ENCODE measurements around the gene NAA20. TPM values are rescaled to one million over a fixed set of nuclear protein-coding genes. Genes with fewer than 3 reads are reported as not detected.

Gene NAA20
- polyA plus RNA-seq, 1 donor (not counting 4 experiments of a cell fraction or from before 2014, with no cell fraction given) = 204 TPM

DNA sequence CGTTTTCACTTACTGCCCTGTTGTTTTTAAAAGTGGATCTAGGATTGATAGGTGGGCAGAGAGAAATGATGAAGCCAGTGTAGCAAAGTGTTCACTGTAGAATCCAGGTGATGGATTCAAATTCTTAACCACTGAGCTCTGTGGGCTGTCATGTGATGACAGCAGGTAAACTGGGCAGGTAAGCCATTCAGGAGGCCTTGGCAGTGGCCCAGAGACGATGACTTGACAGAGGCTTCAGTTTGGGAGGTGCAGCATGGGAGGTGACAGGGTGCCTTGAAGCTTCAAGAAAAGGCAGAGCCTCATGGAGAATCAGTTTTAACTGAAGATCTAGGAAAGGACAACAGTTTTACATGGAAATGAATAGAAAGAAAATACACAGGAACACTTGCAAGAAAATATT lies 2.0 kb downstream of the NAA20 start:
- Histone ChIP-seq H3K9me1 (ENCODE audit: control insufficient read depth, extremely low read depth, insufficient read depth, low read length) (peaks cover 2% of the 10 kb centered on the region), H3K4me2 (ENCODE audit: control insufficient read depth, extremely low read depth, insufficient read depth, low read depth, low read length) (peak overlapping the region; percentile 92), H3K4me3 (ENCODE audit: control insufficient read depth in 2 of 3, extremely low read depth in 1 of 3, insufficient read depth in 2 of 3, low read depth in 1 of 3, low read length in 3 of 3) (peak overlapping the region in 2 of 3 experiments; percentile 92 to 96), H4K20me1 (ENCODE audit: control insufficient read depth, extremely low read depth, insufficient read depth, low read length) (no peaks in the 10 kb centered on the region), H3K4me1 (ENCODE audit: control insufficient read depth, extremely low read depth, insufficient read depth, low read length) (peaks cover 19% of the 10 kb centered on the region), H3K9ac (ENCODE audit: control insufficient read depth, extremely low read depth, insufficient read depth, low read length) (peak overlapping the region; percentile 95), H3K79me2 (ENCODE audit: control insufficient read depth, insufficient read depth, low read length) (peaks cover 70% of the 10 kb centered on the region), H3K27me3 (ENCODE audit: control insufficient read depth, extremely low read depth, insufficient read depth, low read length) (no peaks in the 10 kb centered on the region), H2AFZ (ENCODE audit: control insufficient read depth, low read length) (no peak overlapping the region), H3K9me3 (ENCODE audit: control insufficient read depth, low read depth, low read length) (no peaks in the 10 kb centered on the region), H3K27ac (ENCODE audit: control insufficient read depth, insufficient read depth, low read length) (peak overlapping the region; percentile 85), H3K36me3 (ENCODE audit: control insufficient read depth in 2 of 2, extremely low read depth in 1 of 2, insufficient read depth in 2 of 2, low read length in 2 of 2) (peaks cover 8 to 32% of the 10 kb centered on the region in 2 experiments)
- FAIRE-seq (peak; percentile 81), DNase-seq (ENCODE audit: low read depth, low spot score) (peak; percentile 54)
- dilution Hi-C loops (cut with MboI; ENCODE audit: extremely low pct_ligation_motif_present, low sequenced_read_pairs) = no loop called here
- TF ChIP-seq, protein P1, sequence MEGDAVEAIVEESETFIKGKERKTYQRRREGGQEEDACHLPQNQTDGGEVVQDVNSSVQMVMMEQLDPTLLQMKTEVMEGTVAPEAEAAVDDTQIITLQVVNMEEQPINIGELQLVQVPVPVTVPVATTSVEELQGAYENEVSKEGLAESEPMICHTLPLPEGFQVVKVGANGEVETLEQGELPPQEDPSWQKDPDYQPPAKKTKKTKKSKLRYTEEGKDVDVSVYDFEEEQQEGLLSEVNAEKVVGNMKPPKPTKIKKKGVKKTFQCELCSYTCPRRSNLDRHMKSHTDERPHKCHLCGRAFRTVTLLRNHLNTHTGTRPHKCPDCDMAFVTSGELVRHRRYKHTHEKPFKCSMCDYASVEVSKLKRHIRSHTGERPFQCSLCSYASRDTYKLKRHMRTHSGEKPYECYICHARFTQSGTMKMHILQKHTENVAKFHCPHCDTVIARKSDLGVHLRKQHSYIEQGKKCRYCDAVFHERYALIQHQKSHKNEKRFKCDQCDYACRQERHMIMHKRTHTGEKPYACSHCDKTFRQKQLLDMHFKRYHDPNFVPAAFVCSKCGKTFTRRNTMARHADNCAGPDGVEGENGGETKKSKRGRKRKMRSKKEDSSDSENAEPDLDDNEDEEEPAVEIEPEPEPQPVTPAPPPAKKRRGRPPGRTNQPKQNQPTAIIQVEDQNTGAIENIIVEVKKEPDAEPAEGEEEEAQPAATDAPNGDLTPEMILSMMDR (optimal IDR thresholded peaks at IDR 0.05 in 1 of 3, IDR thresholded peaks at IDR 0.05 in 1 of 3, conservative IDR thresholded peaks at IDR 0.05 in 1 of 3; ENCODE audit: extremely low read depth in 1 of 3, insufficient read depth in 2 of 3, low read length in 3 of 3) = no peak
- no peak for TF ChIP-seq EZH2 (IDR thresholded peaks at IDR 0.05; ENCODE audit: low read length)

DNA sequence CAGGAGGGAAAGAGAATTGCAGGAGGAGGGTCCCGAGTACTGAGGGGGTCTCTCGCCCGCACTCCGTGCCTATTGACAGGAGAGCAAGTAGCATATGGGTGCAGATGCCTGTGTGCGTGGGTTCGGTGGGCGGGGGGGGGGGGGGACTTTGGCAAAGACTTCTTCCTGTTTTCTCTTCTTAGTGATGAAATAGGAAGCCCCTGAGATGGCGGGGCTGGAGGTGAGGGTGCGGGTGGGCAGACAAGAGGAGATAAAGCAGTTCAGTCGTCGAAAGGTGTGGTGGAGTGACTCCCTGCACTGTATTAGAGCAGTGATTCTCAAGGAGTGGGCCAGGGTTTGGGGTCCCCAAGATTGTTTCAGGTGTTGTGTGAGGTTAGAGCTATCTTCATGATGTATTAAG lies 3.7 kb downstream of the NAA20 start:
- Histone ChIP-seq H3K27ac (ENCODE audit: control insufficient read depth, insufficient read depth, low read length) (no peak overlapping the region), H4K20me1 (ENCODE audit: control insufficient read depth, extremely low read depth, insufficient read depth, low read length) (no peaks in the 10 kb centered on the region)
- no peak for FAIRE-seq

More for the DNA sequence above, 3.7 kb downstream of the NAA20 start:
- H3K4me3 ChIP-seq (ENCODE audit: control insufficient read depth in 2 of 3, extremely low read depth in 1 of 3, insufficient read depth in 2 of 3, low read depth in 1 of 3, low read length in 3 of 3) = no peak overlapping the region
- peaks cover 8 to 32% of the 10 kb centered on the region in 2 experiments for H3K36me3 ChIP-seq (ENCODE audit: control insufficient read depth in 2 of 2, extremely low read depth in 1 of 2, insufficient read depth in 2 of 2, low read length in 2 of 2)
- H3K4me1 ChIP-seq (ENCODE audit: control insufficient read depth, extremely low read depth, insufficient read depth, low read length) = peaks cover 19% of the 10 kb centered on the region
- H3K9me1 ChIP-seq (ENCODE audit: control insufficient read depth, extremely low read depth, insufficient read depth, low read length) = peaks cover 2% of the 10 kb centered on the region
- TF ChIP-seq EZH2 (IDR thresholded peaks at IDR 0.05; ENCODE audit: low read length) = no peak
- TF ChIP-seq, protein P1 (optimal IDR thresholded peaks at IDR 0.05 in 1 of 3, IDR thresholded peaks at IDR 0.05 in 1 of 3, conservative IDR thresholded peaks at IDR 0.05 in 1 of 3; ENCODE audit: extremely low read depth in 1 of 3, insufficient read depth in 2 of 3, low read length in 3 of 3) = no peak
- H3K79me2 ChIP-seq (ENCODE audit: control insufficient read depth, insufficient read depth, low read length) = peaks cover 88% of the 10 kb centered on the region
- no peak overlapping the region for H3K4me2 ChIP-seq (ENCODE audit: control insufficient read depth, extremely low read depth, insufficient read depth, low read depth, low read length)
- no peak for DNase-seq (ENCODE audit: low read depth, low spot score)
- no peaks in the 10 kb centered on the region for H3K9me3 ChIP-seq (ENCODE audit: control insufficient read depth, low read depth, low read length)
- no peaks in the 10 kb centered on the region for H3K27me3 ChIP-seq (ENCODE audit: control insufficient read depth, extremely low read depth, insufficient read depth, low read length)
- no peak overlapping the region for H2AFZ ChIP-seq (ENCODE audit: control insufficient read depth, low read length)
- dilution Hi-C loops (cut with MboI; ENCODE audit: extremely low pct_ligation_motif_present, low sequenced_read_pairs) = no loop called here
- H3K9ac ChIP-seq (ENCODE audit: control insufficient read depth, extremely low read depth, insufficient read depth, low read length) = no peak overlapping the region
